ENCODE results near the gene MYO10.
"Not testable (repeated sequence)": the region's sequence is repeated elsewhere in the genome, so short reads cannot be mapped to it uniquely, and the experiment has no call there.

The MYO10 gene

GRCh38 chr5:16661713-16662112 is 274.4 kb downstream of the MYO10 start:
- Mint-ChIP-seq H3K27ac (no peak overlapping the region), H3K4me3 (no peak overlapping the region), H3K4me1 (peaks cover 35% of the 10 kb centered on the region), H3K9me3 (peaks cover under 1% of the 10 kb centered on the region), H3K36me3 (ENCODE audit: low read depth) (peaks cover 24% of the 10 kb centered on the region), H3K27me3 (ENCODE audit: low read depth) (no peaks in the 10 kb centered on the region)
- no peak for TF ChIP-seq CTCF (IDR thresholded peaks at IDR 0.05; ENCODE audit: unreplicated experiment in 3 of 3)

- H3K9me3 Mint-ChIP-seq: peaks cover 4% of the 10 kb centered on the region
- TF ChIP-seq CTCF (IDR thresholded peaks at IDR 0.05; ENCODE audit: unreplicated experiment in 3 of 3): no peak
- no peaks in the 10 kb centered on the region for H3K27me3 Mint-ChIP-seq (ENCODE audit: low read depth)
- H3K27ac Mint-ChIP-seq: no peak overlapping the region
- H3K4me1 Mint-ChIP-seq: peaks cover 28% of the 10 kb centered on the region
- H3K36me3 Mint-ChIP-seq (ENCODE audit: low read depth): peaks cover 21% of the 10 kb centered on the region
- no peak overlapping the region for H3K4me3 Mint-ChIP-seq
Observed at GRCh38 chr5:16660982-16661381, 275.1 kb downstream of the MYO10 start.

- H3K27me3 Mint-ChIP-seq (ENCODE audit: low read depth): no peaks in the 10 kb centered on the region
- H3K27ac Mint-ChIP-seq: no peak overlapping the region
- TF ChIP-seq CTCF (IDR thresholded peaks at IDR 0.05; ENCODE audit: unreplicated experiment in 3 of 3): no peak
- H3K4me3 Mint-ChIP-seq: no peak overlapping the region
- peaks cover 9% of the 10 kb centered on the region for H3K36me3 Mint-ChIP-seq (ENCODE audit: low read depth)
- peaks cover 4% of the 10 kb centered on the region for H3K9me3 Mint-ChIP-seq
- H3K4me1 Mint-ChIP-seq: peaks cover 15% of the 10 kb centered on the region
Observed at GRCh38 chr5:16659536-16659935, 276.6 kb downstream of the MYO10 start.

GRCh38 chr5:16656561-16657191 is 279.4 kb downstream of the MYO10 start:
- Mint-ChIP-seq H3K27ac (no peak overlapping the region), H3K9me3 (peaks cover 4% of the 10 kb centered on the region), H3K4me1 (peaks cover 7% of the 10 kb centered on the region), H3K4me3 (no peak overlapping the region), H3K36me3 (ENCODE audit: low read depth) (no peaks in the 10 kb centered on the region), H3K27me3 (ENCODE audit: low read depth) (no peaks in the 10 kb centered on the region)
- no peak for TF ChIP-seq CTCF (IDR thresholded peaks at IDR 0.05; ENCODE audit: unreplicated experiment in 3 of 3)

GRCh38 chr5:16654647-16655334 is 281.3 kb downstream of the MYO10 start:
- H3K27me3 Mint-ChIP-seq (ENCODE audit: low read depth): no peaks in the 10 kb centered on the region
- no peak for TF ChIP-seq CTCF (IDR thresholded peaks at IDR 0.05; ENCODE audit: unreplicated experiment in 3 of 3)
- H3K4me1 Mint-ChIP-seq: peaks cover under 1% of the 10 kb centered on the region
- no peak overlapping the region for H3K27ac Mint-ChIP-seq
- H3K36me3 Mint-ChIP-seq (ENCODE audit: low read depth): no peaks in the 10 kb centered on the region
- H3K9me3 Mint-ChIP-seq: peaks cover 10% of the 10 kb centered on the region
- no peak overlapping the region for H3K4me3 Mint-ChIP-seq

- not testable (repeated sequence) for H3K36me3 Mint-ChIP-seq (ENCODE audit: low read depth); H3K27ac Mint-ChIP-seq; H3K4me1 Mint-ChIP-seq; H3K27me3 Mint-ChIP-seq (ENCODE audit: low read depth); H3K4me3 Mint-ChIP-seq
- peaks cover 24% of the 10 kb centered on the region for H3K9me3 Mint-ChIP-seq
Observed at GRCh38 chr5:16648739-16649138, 287.3 kb downstream of the MYO10 start.

Measured in nephron (organoid).